ENCODE measurements around the gene BOLA3. TPM values are rescaled to one million over a fixed set of nuclear protein-coding genes. Genes with fewer than 3 reads are reported as not detected.
A peak's percentile ranks its signal among the peaks of the same experiment; 100 is the strongest.

BOLA3 gene
- total and polyA plus RNA-seq, 10 donors, result 12.6 to 41.4 (median 23.7) TPM

DNA sequence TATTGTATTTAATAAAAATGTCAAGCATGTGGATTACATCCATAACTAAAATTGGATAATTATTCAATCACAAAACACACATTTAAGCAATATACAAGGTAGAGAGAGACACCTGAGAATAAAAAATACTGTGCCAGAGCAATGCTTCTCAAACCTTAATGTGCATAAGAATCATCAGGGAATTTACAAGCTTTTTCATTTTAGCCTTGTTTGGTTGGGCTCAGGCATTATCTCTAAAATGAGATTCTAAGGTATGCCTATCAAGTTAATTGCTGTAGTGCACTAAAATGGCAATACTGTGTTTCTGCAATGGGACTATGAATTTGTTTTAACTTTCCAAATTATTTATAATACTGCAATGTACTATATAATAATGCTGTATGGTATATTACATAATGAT lies 30.0 kb upstream of the BOLA3 start:
- peak overlapping the region; percentile 62 to 93 (median 79) for H3K4me3 ChIP-seq
- H3K36me3 ChIP-seq, result peaks cover 0 to 14% (median 0%) of the 10 kb centered on the region in 6 donors
- H3K27me3 ChIP-seq (replicated peaks in 1 of 7), result no peaks in the 10 kb centered on the region
- intact Hi-C loops (cut with DNase I; ENCODE audit: low total_unique reads), result no loop called here
- H3K4me1 ChIP-seq, result peaks cover 31 to 89% (median 73%) of the 10 kb centered on the region in 6 donors
- no peak for TF ChIP-seq POLR2A (IDR thresholded peaks at IDR 0.05)
- no peak for TF ChIP-seq POLR2AphosphoS5 (IDR thresholded peaks at IDR 0.05)
- TF ChIP-seq CTCF (IDR thresholded peaks at IDR 0.05 in 8 of 11, conservative IDR thresholded peaks at IDR 0.05 in 3 of 11), result no peak
- DNase-seq, result no peak
- H3K27ac ChIP-seq, result peak overlapping the region; percentile 93 to 99 (median 98)
- H3K9me3 ChIP-seq, result no peaks in the 10 kb centered on the region

DNA sequence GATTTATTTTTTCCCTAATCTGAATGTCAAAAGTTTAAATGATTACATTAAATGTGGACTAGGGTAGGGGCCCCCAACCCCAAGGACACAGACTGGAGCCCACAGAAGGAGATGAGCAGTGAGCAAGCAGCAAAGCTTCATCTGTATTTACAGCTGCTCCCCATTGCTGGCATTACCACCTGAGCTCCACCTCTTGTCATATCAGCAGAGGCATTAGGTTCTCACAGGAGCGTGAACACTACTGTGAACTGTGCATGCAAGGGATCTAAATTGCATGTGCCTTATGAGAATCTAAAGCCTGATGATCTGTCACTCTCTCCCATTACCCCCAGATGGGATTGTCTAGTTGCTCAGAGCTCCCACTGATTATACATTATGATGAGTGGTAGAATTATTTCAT lies 27.2 kb upstream of the BOLA3 start:
- intact Hi-C loops (cut with DNase I; ENCODE audit: low total_unique reads), result no loop called here
- no peaks in the 10 kb centered on the region for H3K9me3 ChIP-seq
- 76 to 95% (median 91%) methylated on average over 1 of the region's 1 CpG for WGBS, 5 donors
- no peak overlapping the region for H3K27ac ChIP-seq
- H3K4me3 ChIP-seq, result no peak overlapping the region
- TF ChIP-seq POLR2AphosphoS5 (IDR thresholded peaks at IDR 0.05) (no peak), POLR2A (IDR thresholded peaks at IDR 0.05) (no peak), CTCF (IDR thresholded peaks at IDR 0.05 in 8 of 11, conservative IDR thresholded peaks at IDR 0.05 in 3 of 11) (no peak)
- H3K36me3 ChIP-seq, result peaks cover 8 to 42% (median 26%) of the 10 kb centered on the region in 6 donors
- H3K4me1 ChIP-seq, result peaks cover 37 to 82% (median 63%) of the 10 kb centered on the region in 6 donors
- H3K27me3 ChIP-seq (replicated peaks in 1 of 7), result no peaks in the 10 kb centered on the region
- DNase-seq, result no peak

DNA sequence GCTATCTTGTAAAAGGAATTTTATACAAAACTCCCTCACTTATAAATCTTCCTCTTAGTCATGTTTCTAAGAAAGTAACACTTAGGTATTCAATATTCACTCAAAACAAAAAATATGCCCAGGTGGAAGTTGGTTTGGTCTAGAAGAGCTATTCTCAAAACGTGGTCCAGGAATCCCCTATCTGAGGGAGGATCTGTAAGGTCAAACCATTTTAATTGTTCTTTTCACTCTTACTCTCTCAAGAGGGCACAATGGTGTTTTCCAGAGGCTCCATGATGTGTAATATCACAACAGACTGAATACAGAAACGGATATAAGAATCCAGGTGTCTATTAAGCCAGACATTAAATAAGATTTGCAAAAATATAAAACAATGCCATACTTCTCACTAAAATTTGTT lies 21.0 kb upstream of the BOLA3 start:
- WGBS, 5 donors, result 43 to 68% (median 58%) methylated on average over 2 of the region's 2 CpGs
- DNase-seq, result no peak
- H3K36me3 ChIP-seq, result peaks cover 12 to 92% (median 86%) of the 10 kb centered on the region in 6 donors

DNA sequence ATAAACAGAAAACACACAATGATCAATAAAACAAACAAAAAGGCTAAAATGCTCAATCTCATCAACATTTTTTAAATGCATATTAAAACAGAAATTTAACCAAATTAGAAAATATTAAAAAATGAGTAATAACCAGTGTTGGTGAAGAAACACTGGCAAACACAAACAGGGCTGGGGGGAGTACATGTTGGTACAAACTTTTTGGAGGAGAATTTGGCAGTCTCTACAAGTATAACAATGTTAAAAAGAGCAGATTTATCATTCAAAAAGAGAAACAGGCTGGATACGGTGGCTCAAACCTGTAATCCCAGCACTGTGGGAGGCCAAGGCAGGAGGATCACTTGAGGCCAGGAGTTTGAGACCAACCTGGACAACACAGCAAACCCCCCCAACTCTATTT lies 17.0 kb upstream of the BOLA3 start:
- no peak for DNase-seq
- intact Hi-C loops (cut with DNase I; ENCODE audit: low total_unique reads), result no loop called here
- H3K4me1 ChIP-seq, result peaks cover 0 to 38% (median 1%) of the 10 kb centered on the region in 6 donors
- no peak for TF ChIP-seq CTCF (IDR thresholded peaks at IDR 0.05 in 8 of 11, conservative IDR thresholded peaks at IDR 0.05 in 3 of 11)
- no peak for TF ChIP-seq POLR2A (IDR thresholded peaks at IDR 0.05)
- TF ChIP-seq POLR2AphosphoS5 (IDR thresholded peaks at IDR 0.05), result no peak
- H3K27ac ChIP-seq, result no peak overlapping the region
- H3K36me3 ChIP-seq, result peaks cover 2 to 100% (median 98%) of the 10 kb centered on the region in 6 donors
- H3K9me3 ChIP-seq, result peaks cover 0 to 11% (median 8%) of the 10 kb centered on the region in 8 donors
- no peaks in the 10 kb centered on the region for H3K27me3 ChIP-seq (replicated peaks in 1 of 7)
- no peak overlapping the region for H3K4me3 ChIP-seq
- 92 to 100% (median 97%) methylated on average over 1 of the region's 1 CpG for WGBS, 5 donors

More for the DNA sequence above, 21.0 kb upstream of the BOLA3 start:
- intact Hi-C loops (cut with DNase I; ENCODE audit: low total_unique reads), result no loop called here
- peaks cover 6 to 58% (median 14%) of the 10 kb centered on the region in 6 donors for H3K4me1 ChIP-seq
- no peak overlapping the region for H3K4me3 ChIP-seq
- H3K27me3 ChIP-seq (replicated peaks in 1 of 7), result no peaks in the 10 kb centered on the region
- no peak overlapping the region for H3K27ac ChIP-seq
- TF ChIP-seq POLR2A (IDR thresholded peaks at IDR 0.05) (no peak), CTCF (IDR thresholded peaks at IDR 0.05 in 8 of 11, conservative IDR thresholded peaks at IDR 0.05 in 3 of 11) (no peak), POLR2AphosphoS5 (IDR thresholded peaks at IDR 0.05) (no peak)
- peaks cover 0 to 11% (median 8%) of the 10 kb centered on the region in 8 donors for H3K9me3 ChIP-seq
